Activated naive CD8-positive, alpha-beta T cell treated with anti-CD3 and anti-CD28 coated beads, Interleukin-2, amount 50 U/mL, for 24 hours (primary cell): ENCODE measurements around the gene ATF6B.

Experiments used
- ATAC-seq: fragments of 150-1000 bp; cut with Tn5 transposase; one replicate; pipeline ENCODE4 v1.10.0; 2021
- DNase-seq: peaks from one replicate; pipeline ENCODE4 v3.0.0; 2021
- H3K27ac Mint-ChIP-seq: one replicate; pipeline ENCODE4 v1.8.0; 2021; ENCODE audit warnings: mild to moderate bottlenecking, mixed read lengths
- H3K27me3 Mint-ChIP-seq: one replicate; pipeline ENCODE4 v1.8.0; 2021; ENCODE audit warnings: mixed read lengths
- H3K36me3 Mint-ChIP-seq: one replicate; pipeline ENCODE4 v1.8.0; 2021; ENCODE audit warnings: low read depth, mixed read lengths
- H3K4me1 Mint-ChIP-seq: one replicate; pipeline ENCODE4 v1.8.0; 2021; ENCODE audit warnings: mixed read lengths
- H3K4me3 Mint-ChIP-seq: one replicate; pipeline ENCODE4 v1.8.0; 2021; ENCODE audit warnings: mild to moderate bottlenecking, moderate library complexity, mixed read lengths
- H3K9me3 Mint-ChIP-seq: one replicate; pipeline ENCODE4 v1.8.0; 2021; ENCODE audit warnings: mixed read lengths

Gene ATF6B

DNA sequence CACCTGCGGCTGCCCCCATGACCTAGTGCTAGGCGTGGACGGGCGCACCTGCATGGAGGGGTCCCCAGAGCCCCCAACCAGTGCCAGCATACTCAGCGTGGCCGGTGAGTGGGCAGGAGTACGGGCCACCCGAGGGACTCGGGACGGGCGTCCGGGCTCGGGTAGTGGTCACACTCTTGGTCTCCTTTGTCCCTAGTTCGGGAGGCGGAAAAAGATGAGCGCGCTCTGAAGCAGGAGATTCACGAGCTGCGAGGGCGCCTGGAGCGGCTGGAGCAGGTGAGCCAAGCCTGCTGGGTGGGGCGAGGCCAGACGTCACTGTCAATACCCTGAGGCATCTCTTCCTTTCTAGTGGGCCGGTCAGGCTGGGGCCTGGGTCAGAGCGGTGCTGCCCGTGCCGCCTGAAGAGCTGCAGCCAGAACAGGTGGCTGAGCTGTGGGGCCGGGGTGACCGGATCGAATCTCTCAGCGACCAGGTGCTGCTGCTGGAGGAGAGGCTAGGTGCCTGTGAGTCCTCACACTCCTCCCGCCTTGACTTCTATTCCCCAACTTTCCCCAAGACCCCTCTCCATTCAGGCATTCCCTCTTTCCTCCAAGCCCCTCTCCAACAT lies 39.2 kb upstream of the ATF6B start:
- H3K4me1 Mint-ChIP-seq, result no peaks in the 10 kb centered on the region
- H3K27me3 Mint-ChIP-seq, result no peaks in the 10 kb centered on the region
- no peak for ATAC-seq
- no peak overlapping the region for H3K4me3 Mint-ChIP-seq
- H3K27ac Mint-ChIP-seq, result no peak overlapping the region
- peaks cover 24% of the 10 kb centered on the region for H3K36me3 Mint-ChIP-seq
- H3K9me3 Mint-ChIP-seq, result no peaks in the 10 kb centered on the region
- no peak for DNase-seq

DNA sequence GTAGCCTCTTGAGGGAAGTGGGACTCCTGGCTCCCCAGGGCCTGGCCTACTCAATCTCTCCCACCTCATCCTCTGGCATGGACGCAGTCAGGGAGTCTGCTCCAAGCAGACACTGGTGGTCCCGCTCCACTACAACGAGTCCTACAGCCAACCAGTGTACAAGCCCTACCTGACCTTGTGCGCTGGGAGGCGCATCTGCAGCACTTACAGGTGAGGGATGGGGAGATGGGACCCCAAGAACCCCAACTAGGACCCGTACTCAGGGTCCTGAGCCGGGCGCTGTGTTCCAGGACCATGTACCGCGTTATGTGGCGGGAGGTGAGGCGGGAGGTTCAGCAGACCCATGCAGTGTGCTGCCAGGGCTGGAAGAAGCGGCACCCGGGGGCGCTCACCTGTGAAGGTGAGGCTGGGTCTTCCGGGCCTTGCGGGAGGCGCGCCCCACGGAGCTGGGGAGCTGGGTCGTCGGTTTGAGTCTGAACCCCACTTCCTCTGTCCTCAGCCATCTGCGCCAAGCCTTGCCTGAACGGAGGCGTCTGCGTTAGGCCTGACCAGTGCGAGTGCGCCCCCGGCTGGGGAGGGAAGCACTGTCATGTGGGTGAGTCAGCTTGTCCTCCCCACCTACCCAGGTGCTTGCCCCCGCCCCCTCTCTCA lies 38.5 kb upstream of the ATF6B start:
- Mint-ChIP-seq H3K4me3 (no peak overlapping the region), H3K27ac (no peak overlapping the region), H3K36me3 (peaks cover 24% of the 10 kb centered on the region), H3K9me3 (no peaks in the 10 kb centered on the region), H3K27me3 (no peaks in the 10 kb centered on the region), H3K4me1 (no peaks in the 10 kb centered on the region)
- DNase-seq (no peak), ATAC-seq (peak; percentile 16)

DNA sequence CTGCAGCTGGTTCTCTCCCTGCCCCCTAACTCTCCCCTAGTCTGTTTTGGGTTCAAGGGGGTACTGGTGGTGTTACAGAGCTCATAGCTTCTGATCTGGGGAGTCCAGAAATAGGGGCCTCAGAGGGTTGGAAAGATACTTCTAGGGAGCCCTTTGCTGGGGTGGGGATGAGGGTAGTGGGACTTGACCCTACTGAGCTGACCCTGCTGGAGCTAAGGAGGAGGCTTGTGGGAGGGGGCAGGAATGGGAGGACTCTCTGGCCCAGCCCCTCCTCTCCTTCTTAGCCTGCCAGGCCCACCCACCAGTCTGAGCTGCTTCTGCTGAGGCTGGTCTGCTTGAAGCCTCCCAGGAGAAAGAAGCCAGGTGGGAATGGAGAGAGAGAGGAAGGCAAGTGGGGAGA lies 36.2 kb upstream of the ATF6B start, which contains the start of gene EGFL8:
EGFL8 (plus strand) TSS at position 301 of the 400 bp plus-strand sequence. CDS start 1,571 bp downstream, outside the sequence.
- no peaks in the 10 kb centered on the region for H3K9me3 Mint-ChIP-seq
- no peak for DNase-seq
- H3K36me3 Mint-ChIP-seq, result peaks cover 17% of the 10 kb centered on the region
- H3K27ac Mint-ChIP-seq, result no peak within 1 kb of the TSS
- no peaks in the 10 kb centered on the region for H3K27me3 Mint-ChIP-seq
- H3K4me1 Mint-ChIP-seq, result no peaks in the 10 kb centered on the region
- no peak within 1 kb of the TSS for H3K4me3 Mint-ChIP-seq
- ATAC-seq, result no peak

DNA sequence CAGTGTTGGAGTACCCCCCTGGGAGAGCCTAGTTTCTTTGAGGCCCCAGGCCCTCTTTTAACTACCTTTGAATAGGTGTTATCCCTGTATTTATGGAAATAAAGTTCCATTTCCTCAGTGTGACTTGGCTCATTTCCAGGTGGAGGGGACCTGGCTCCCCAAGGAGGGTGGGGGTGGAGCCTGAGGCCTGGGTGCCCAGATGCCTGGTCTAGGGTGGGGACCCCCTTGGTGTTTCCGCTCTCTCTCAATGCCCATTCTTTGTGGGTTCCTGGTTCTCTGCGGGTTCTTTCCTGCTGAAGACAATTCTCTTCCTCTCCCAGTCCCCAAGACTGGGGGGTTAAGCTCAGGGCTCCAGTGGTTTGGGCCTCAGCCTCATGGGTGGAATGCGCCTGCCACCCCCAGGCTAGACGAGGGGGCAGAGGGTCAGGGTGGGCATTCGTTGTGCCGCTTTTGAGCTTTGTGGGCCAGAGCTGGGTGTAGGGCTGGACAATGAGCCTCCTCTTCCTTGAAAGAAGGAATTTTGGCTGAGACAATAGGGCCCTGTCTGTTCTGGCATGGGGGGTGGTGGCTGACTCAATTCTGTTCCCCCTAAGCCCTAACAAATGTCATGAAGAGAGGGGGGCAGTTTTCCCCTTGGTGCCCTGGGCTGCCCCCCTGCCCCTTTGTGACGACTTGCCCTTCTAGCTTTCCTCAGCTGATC lies 35.7 kb upstream of the ATF6B start:
- ATAC-seq (no peak), DNase-seq (no peak)
- Mint-ChIP-seq H3K27ac (no peak overlapping the region), H3K36me3 (peaks cover 17% of the 10 kb centered on the region), H3K9me3 (no peaks in the 10 kb centered on the region), H3K4me1 (no peaks in the 10 kb centered on the region), H3K27me3 (no peaks in the 10 kb centered on the region), H3K4me3 (no peak overlapping the region)

DNA sequence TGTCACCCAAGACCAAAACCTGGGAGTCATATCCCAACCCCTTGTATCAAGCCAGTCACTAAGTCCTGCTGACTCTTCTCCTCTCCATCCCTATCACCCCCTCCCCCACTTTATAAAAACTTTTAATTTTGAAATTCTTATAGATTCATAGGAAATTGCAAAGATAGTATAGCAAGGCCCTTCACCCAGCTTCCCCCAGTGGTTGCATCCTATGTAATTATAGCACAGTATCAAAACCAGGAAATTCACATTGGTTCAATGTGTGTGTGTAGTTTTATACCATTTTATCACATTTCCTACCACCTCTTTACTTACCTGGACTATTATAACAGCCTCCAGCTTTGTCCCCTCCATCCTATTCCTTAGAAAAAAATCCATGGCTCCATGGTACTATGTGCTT lies 30.0 kb upstream of the ATF6B start:
- H3K9me3 Mint-ChIP-seq, result no peaks in the 10 kb centered on the region
- H3K27ac Mint-ChIP-seq, result no peak overlapping the region
- no peak overlapping the region for H3K4me3 Mint-ChIP-seq
- H3K27me3 Mint-ChIP-seq, result no peaks in the 10 kb centered on the region
- ATAC-seq (no peak), DNase-seq (no peak)
- peaks cover 23% of the 10 kb centered on the region for H3K4me1 Mint-ChIP-seq
- H3K36me3 Mint-ChIP-seq, result peaks cover 20% of the 10 kb centered on the region

DNA sequence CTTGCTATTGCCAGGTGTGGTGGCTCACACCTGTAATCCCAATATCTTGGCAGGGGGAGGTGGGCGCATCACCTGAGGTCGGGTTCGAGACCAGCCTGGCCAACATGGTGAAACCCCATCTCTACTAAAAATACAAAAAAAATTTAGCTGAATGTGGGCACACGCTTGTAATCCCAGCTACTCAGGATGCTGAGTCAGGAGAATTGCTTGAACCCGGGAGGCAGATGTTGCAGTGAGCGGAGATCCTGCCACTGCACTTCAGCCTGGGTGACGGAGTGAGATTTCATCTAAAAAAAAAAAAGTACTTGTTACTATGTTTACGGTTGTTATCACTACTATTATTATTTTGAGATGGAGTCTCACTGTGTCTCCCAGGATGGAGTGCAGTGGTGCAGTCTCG lies 28.8 kb upstream of the ATF6B start:
- no peak for DNase-seq
- no peak for ATAC-seq
- H3K4me3 Mint-ChIP-seq, result no peak overlapping the region
- H3K27ac Mint-ChIP-seq, result no peak overlapping the region
- H3K4me1 Mint-ChIP-seq, result peaks cover 34% of the 10 kb centered on the region
- H3K9me3 Mint-ChIP-seq, result no peaks in the 10 kb centered on the region
- H3K27me3 Mint-ChIP-seq, result no peaks in the 10 kb centered on the region
- peaks cover 16% of the 10 kb centered on the region for H3K36me3 Mint-ChIP-seq

DNA sequence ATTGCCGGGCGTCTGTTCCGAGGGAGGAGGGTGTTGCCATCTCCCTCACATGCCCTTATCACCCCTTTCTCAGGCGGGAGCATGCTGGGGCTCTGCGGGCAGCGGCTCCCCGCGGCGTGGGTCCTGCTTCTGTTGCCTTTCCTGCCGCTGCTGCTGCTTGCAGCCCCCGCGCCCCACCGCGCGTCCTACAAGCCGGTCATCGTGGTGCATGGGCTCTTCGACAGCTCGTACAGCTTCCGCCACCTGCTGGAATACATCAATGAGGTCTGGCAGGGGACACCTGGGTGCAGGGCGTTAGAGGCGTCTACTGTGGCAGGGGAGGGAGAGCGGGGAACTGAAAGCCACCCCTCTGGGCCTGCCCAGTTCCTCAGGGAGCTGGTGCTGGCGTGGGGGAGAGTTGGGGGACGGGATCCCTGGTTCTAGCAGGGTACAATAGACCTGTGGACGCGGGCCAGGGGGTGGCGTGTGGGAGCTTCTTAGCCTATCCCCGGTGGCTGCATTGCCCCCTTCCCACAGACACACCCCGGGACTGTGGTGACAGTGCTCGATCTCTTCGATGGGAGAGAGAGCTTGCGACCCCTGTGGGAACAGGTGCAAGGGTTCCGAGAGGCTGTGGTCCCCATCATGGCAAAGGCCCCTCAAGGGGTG lies 26.6 kb upstream of the ATF6B start:
- peak overlapping the region; percentile 89 for H3K27ac Mint-ChIP-seq
- ATAC-seq (peak; percentile 67), DNase-seq (peak; percentile 61)
- peaks cover 16% of the 10 kb centered on the region for H3K36me3 Mint-ChIP-seq
- H3K4me3 Mint-ChIP-seq, result peak overlapping the region; percentile 93
- H3K27me3 Mint-ChIP-seq, result peaks cover 12% of the 10 kb centered on the region
- H3K4me1 Mint-ChIP-seq, result peaks cover 45% of the 10 kb centered on the region
- no peaks in the 10 kb centered on the region for H3K9me3 Mint-ChIP-seq

DNA sequence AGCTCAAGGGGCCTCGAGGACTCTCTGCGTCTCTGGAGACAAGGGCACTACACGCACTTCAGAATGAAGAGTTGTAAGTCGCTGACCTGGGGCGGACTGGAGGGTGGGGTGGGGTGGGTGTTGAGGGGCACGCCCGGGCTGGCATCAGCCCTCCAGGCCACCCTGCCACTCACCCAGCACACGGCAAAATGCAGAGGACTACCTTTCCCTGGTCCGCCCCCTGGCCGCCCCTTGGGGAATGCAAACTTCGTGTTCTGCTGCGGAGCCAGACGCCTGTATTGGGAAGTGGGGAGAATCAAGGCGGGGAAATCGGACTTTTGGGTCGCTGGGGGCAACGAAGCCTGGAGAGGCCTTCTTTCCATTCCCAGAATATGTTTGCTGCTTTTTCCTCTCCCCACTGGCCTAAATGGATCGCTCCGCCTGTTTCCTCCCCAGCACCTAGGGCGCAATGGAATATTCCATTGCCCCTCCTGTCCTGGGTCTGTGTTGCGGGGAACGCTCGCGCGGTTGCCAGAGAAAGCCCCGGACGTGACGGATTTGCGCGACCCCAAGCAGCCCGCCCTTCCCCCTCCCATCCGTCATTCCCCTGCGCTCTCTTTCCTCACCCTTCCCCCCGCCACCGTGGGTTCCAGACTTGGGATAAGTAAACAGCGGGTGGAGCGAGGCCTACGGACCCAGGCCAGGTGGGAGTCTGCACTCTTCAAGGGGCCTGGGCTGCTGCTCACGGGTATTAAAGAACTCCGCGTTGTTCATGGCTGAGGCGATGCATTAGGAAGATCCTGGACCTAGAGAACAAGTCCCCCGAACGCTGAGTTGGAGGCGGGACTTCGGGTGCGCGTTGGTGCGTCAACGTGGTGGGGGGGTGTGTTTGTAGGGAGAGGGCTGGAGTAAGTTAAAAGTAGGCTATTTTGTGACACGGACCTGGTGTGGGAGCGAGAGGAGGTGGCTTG lies 25.8 kb upstream of the ATF6B start, which contains the start of gene PPT2:
PPT2 (plus strand) TSS at position 578 of the 950 bp plus-strand sequence. CDS start 454 bp downstream, outside the sequence.
- DNase-seq (peak; percentile 91), ATAC-seq (peak; percentile 71)
- peak within 1 kb of the TSS; percentile 93 for H3K4me3 Mint-ChIP-seq
- H3K9me3 Mint-ChIP-seq, result no peaks in the 10 kb centered on the region
- H3K4me1 Mint-ChIP-seq, result peaks cover 49% of the 10 kb centered on the region
- peaks cover 15% of the 10 kb centered on the region for H3K27me3 Mint-ChIP-seq
- peaks cover 14% of the 10 kb centered on the region for H3K36me3 Mint-ChIP-seq
- H3K27ac Mint-ChIP-seq, result peak within 1 kb of the TSS; percentile 89

DNA sequence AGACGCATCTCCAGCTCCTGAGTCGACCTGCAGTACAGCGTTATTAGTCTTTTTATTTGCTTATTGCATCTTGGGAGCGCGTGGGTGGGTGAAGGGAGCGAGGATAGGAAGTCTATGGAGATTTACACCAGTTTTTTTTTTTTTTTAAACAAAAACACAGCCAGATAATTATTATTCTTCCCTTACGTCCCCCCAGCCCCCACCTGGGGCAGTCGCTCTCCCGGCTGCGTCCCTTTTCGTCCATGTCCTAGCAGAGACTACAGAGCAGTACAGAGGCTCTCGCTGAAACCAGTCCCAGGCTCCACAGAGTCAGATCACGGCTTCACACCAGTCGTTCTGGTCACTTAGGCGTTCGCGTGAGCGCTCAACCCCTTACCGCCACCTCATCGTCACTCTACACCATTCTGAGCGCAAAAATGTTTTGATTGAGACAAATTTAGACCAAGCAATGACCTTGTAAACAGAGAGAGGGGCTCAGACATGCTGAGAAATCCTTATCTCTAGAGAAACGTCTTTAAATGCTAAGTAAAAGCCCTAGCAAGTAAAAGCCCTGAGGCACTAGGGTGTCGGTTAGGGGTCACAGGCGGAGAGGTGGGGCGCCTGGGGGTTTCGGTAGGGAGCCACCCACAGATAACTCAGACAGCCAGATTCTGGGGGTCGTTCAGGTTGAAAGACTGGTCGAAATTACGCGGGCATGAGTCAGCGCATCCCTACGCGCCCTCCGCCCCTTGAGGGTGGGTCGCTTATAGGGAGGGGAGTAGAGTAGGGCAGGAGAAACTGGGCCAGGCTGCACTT lies 24.9 kb upstream of the ATF6B start:
- H3K27me3 Mint-ChIP-seq, result peaks cover 23% of the 10 kb centered on the region
- ATAC-seq, result peak; percentile 2
- peaks cover 57% of the 10 kb centered on the region for H3K4me1 Mint-ChIP-seq

DNA sequence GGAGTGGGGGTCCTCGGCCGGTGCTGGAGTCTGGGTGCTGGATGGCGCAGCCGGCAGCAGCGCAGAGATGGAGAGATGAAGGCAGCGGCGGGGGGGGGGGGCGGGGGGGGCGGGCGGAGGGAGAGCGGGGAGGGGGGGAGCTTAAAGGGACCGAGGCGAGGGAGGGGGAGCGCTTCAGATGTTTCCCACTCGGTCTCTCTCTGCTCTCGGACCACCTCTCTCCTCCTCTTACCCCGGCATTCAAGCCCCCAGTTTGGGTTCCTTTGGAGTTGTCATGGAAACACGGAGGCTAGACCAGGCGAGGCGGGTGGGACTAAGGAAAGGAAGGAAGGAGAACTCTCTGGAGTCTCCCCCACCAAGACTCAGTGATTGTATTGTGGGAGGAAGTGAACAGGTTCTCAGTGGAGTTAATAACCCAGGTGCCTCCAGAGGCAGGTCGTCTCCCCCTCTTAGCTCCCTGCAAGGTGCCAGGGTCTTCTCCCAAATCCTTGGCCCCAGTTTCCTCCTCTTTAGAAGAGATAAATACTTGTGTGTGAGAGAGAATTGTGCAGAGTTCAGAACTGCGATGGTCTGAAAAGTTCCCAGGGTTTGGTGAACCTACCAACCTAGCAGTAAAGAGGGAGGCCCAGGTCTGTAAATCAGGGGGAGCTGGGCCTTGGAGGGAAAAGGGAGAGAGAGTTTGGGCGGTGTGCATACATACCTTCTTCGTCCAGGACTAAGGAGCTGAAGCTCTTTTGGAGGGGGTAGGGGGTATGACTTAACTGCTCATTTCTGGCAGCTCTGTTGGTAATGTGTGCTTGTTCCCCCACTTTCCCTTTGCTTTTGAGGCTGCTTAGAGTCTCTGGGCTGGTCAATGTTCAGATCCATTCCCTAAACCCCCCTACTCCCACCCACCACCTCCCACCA lies 24.1 kb upstream of the ATF6B start, which contains the start of gene PRRT1:
PRRT1 (minus strand) TSS at position 77 of the 906 bp plus-strand sequence. CDS start 112 bp downstream, outside the sequence.
- peak within 1 kb of the TSS; percentile 93 for H3K4me3 Mint-ChIP-seq
- no peaks in the 10 kb centered on the region for H3K9me3 Mint-ChIP-seq
- DNase-seq (no peak), ATAC-seq (no peak)
- peaks cover 59% of the 10 kb centered on the region for H3K4me1 Mint-ChIP-seq
- peak within 1 kb of the TSS; percentile 89 for H3K27ac Mint-ChIP-seq
- peaks cover 26% of the 10 kb centered on the region for H3K27me3 Mint-ChIP-seq
- peaks cover 3% of the 10 kb centered on the region for H3K36me3 Mint-ChIP-seq

More for the DNA sequence above, 24.9 kb upstream of the ATF6B start:
- peak; percentile 22 for DNase-seq
- Mint-ChIP-seq H3K9me3 (no peaks in the 10 kb centered on the region), H3K27ac (peak overlapping the region; percentile 89), H3K36me3 (peaks cover 11% of the 10 kb centered on the region), H3K4me3 (peak overlapping the region; percentile 93)

DNA sequence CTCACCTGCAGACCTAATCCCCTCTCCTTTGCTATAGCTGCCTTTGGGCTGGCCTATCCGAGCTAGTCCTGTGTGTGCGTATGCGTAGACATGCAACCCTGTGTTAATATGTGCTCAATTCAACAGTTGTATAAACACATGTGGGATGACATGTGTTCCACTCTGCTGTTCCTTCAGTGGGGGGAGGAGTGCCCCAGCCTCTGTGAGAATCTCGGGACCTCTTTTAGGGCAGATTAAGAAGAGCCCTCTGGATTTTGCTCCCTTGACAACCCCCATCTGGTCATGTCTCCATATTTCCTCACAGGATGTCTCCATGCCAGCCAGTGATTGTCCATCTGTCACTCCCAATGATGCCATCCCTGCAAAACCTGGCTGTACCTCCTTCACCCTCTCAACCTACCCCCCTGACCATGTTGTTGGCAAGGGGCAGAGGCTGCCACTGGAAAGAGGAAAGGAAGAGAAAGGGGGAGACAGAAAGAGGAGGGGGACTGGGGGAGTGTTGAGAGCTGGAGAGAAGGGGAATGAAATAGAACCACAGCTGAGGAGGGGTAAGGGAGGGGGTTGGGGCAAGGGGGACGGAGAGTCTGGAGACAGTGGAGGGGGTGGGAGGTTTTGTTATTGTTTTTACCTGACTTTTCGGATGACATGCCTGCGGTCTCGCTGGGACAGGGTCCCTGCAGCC lies 23.3 kb upstream of the ATF6B start:
- no peak overlapping the region for H3K27ac Mint-ChIP-seq
- H3K4me1 Mint-ChIP-seq, result peaks cover 61% of the 10 kb centered on the region
- ATAC-seq (no peak), DNase-seq (no peak)
- peak overlapping the region; percentile 44 for H3K4me3 Mint-ChIP-seq
- peaks cover 3% of the 10 kb centered on the region for H3K36me3 Mint-ChIP-seq
- no peaks in the 10 kb centered on the region for H3K9me3 Mint-ChIP-seq
- H3K27me3 Mint-ChIP-seq, result peaks cover 31% of the 10 kb centered on the region
